ENCODE measurements around the gene CERS2. TPM values are rescaled to one million over a fixed set of nuclear protein-coding genes. Genes with fewer than 3 reads are reported as not detected.

CERS2 gene
- total and polyA plus RNA-seq, 2 of the 13 experiments (the other 11 are each of a cell fraction or from before 2014, with no cell fraction given) = 269 to 298 TPM

GRCh38 chr1:150979092-150980056 is 4.7 kb upstream of the CERS2 start (continued):
- no peak; the same call in 1 of the 2 replicates for TF ChIP-seq CBX5 (CRISPR knock-in tag; IDR thresholded peaks at IDR 0.05; ENCODE audit: borderline replicate concordance)
- peak; percentile 20 for TF ChIP-seq BCL6 (CRISPR knock-in tag; IDR thresholded peaks at IDR 0.05)
- TF ChIP-seq TBL1XR1 (IDR thresholded peaks at IDR 0.05; ENCODE audit: borderline replicate concordance, low read length, partially characterized antibody) = no peak
- no peak for TF ChIP-seq ZNF777 (CRISPR knock-in tag; IDR thresholded peaks at IDR 0.05)
- no peak for TF ChIP-seq ZNF75D (CRISPR knock-in tag; IDR thresholded peaks at IDR 0.05; ENCODE audit: borderline replicate concordance)
- 0 out of 2 replicates have a peak, but pooled peaks have one; percentile 53 for TF ChIP-seq TIGD3 (CRISPR knock-in tag; IDR thresholded peaks at IDR 0.05; ENCODE audit: borderline replicate concordance)
- TF ChIP-seq KLF15 (CRISPR knock-in tag; IDR thresholded peaks at IDR 0.05; ENCODE audit: borderline replicate concordance) = no peak
- no peak for TF ChIP-seq CERS6 (CRISPR knock-in tag; IDR thresholded peaks at IDR 0.05)
- no peak for TF ChIP-seq ZBTB34 (CRISPR knock-in tag; IDR thresholded peaks at IDR 0.05)
- peak; percentile 45; the same call in 1 of the 2 replicates for TF ChIP-seq RXRA (CRISPR knock-in tag; IDR thresholded peaks at IDR 0.05)
- TF ChIP-seq MXD4 (CRISPR knock-in tag; IDR thresholded peaks at IDR 0.05) = peak; percentile 41; the same call in 1 of the 2 replicates
- TF ChIP-seq NRL (CRISPR knock-in tag; IDR thresholded peaks at IDR 0.05; ENCODE audit: borderline replicate concordance) = 0 out of 2 replicates have a peak, but pooled peaks have one; percentile 46
- no peak for TF ChIP-seq SNAPC5 (CRISPR knock-in tag; IDR thresholded peaks at IDR 0.05; ENCODE audit: borderline replicate concordance)
- no peak for TF ChIP-seq PHF20 (CRISPR knock-in tag; IDR thresholded peaks at IDR 0.05)
- no peak; the same call in 1 of the 2 replicates for TF ChIP-seq KDM3A (CRISPR knock-in tag; IDR thresholded peaks at IDR 0.05; ENCODE audit: low read depth)
- no peak for TF ChIP-seq ZNF639 (CRISPR knock-in tag; conservative IDR thresholded peaks at IDR 0.05)
- no peak for TF ChIP-seq ZNF512 (CRISPR knock-in tag; IDR thresholded peaks at IDR 0.05)
- no peak for TF ChIP-seq MYNN (CRISPR knock-in tag; IDR thresholded peaks at IDR 0.05; ENCODE audit: low read depth)
- TF ChIP-seq SP1 (IDR thresholded peaks at IDR 0.05) = no peak
- peak; percentile 38; the same call in 1 of the 2 replicates for TF ChIP-seq SP1 (CRISPR knock-in tag; IDR thresholded peaks at IDR 0.05)
- no peak for TF ChIP-seq ZNF761 (CRISPR knock-in tag; conservative IDR thresholded peaks at IDR 0.05)
